Measurements from ENCODE around the gene RBM6.

- TF ChIP-seq CTCF (IDR thresholded peaks at IDR 0.05) (no peak), POLR2A (IDR thresholded peaks at IDR 0.05) (no peak), POLR2AphosphoS5 (IDR thresholded peaks at IDR 0.05) (no peak)
Measured at GRCh38 chr3:50028346-50028745, 88.4 kb downstream of the RBM6 start.
